CD4-positive, alpha-beta T cell (primary cell): Measurements from ENCODE around the gene AGAP1. TPM values are rescaled to one million over a fixed set of nuclear protein-coding genes. Genes with fewer than 3 reads are reported as not detected.

Experiments
- ATAC-seq: fragments of 200-7000 bp; cut with Tn5 transposase; one replicate; pipeline ENCODE4 v1.10.0; 2022; ENCODE audit warnings: mild to moderate bottlenecking; ENCODE audit not compliant: poor library complexity
- CTCF ChIA-PET: fragments of 350-600 bp; sonication (Branson Sonifier 250); formaldehyde crosslinking; loops from one replicate; lab custom pipeline; 2021; ENCODE audit warnings: antibody characterized with exemption, inconsistent platforms; lab: Charles Lee
- POLR2A ChIA-PET: fragments of 350-600 bp; sonication (Branson Sonifier 250); formaldehyde crosslinking; loops from one replicate; lab custom pipeline; 2021; ENCODE audit warnings: antibody characterized with exemption, inconsistent platforms; lab: Charles Lee
- DNase-seq, 14 experiments: peaks; one replicate each; pipeline ENCODE4 v3.0.0-alpha.2; 2013 to 2020; ENCODE audit warnings: mixed read lengths in 2 of 14
- H3K27ac ChIP-seq, 2 donors: one replicate each; pipeline versions ENCODE4 v1.5.1 to v1.7.0; 2013; ENCODE audit warnings: low read length in 2 of 2, low read depth in 1 of 2, mild to moderate bottlenecking in 1 of 2
- H3K27me3 ChIP-seq, 2 experiments: 1 replicate in 1 of 2; 2 replicates in 1 of 2; pipeline versions ENCODE4 v1.6.1 to v1.7.0; 2013; ENCODE audit warnings: low read length in 2 of 2, control low read depth in 1 of 2, mild to moderate bottlenecking in 1 of 2, moderate library complexity in 1 of 2; ENCODE audit not compliant: insufficient read depth in 2 of 2, control insufficient read depth in 1 of 2
- H3K36me3 ChIP-seq: one replicate; pipeline ENCODE4 v1.6.1; 2013; ENCODE audit warnings: low read length, control low read depth; ENCODE audit not compliant: insufficient read depth
- H3K4me1 ChIP-seq: one replicate; pipeline ENCODE4 v1.6.1; 2013; ENCODE audit warnings: low read length, control low read depth; ENCODE audit not compliant: insufficient read depth
- H3K4me3 ChIP-seq: one replicate; pipeline ENCODE4 v1.5.1; 2013; ENCODE audit warnings: mild to moderate bottlenecking, low read length, moderate library complexity
- H3K9me3 ChIP-seq, 2 experiments: 1 replicate in 1 of 2; 2 replicates in 1 of 2; pipeline versions ENCODE4 v1.6.1 to v1.7.0; 2013; ENCODE audit warnings: low read length in 2 of 2, mild to moderate bottlenecking in 2 of 2, control low read depth in 1 of 2, moderate library complexity in 1 of 2; ENCODE audit not compliant: control insufficient read depth in 1 of 2, insufficient read depth in 1 of 2
- H3K27ac Mint-ChIP-seq: one replicate; pipeline ENCODE4 v1.8.0; 2020; ENCODE audit warnings: mixed read lengths
- H3K27me3 Mint-ChIP-seq: one replicate; pipeline ENCODE4 v1.8.0; 2021; ENCODE audit warnings: mixed read lengths
- H3K36me3 Mint-ChIP-seq: one replicate; pipeline ENCODE4 v1.8.0; 2021; ENCODE audit warnings: low read depth, mixed read lengths
- H3K4me1 Mint-ChIP-seq: one replicate; pipeline ENCODE4 v1.8.0; 2021; ENCODE audit warnings: low read depth, mixed read lengths
- H3K4me3 Mint-ChIP-seq: one replicate; pipeline ENCODE4 v1.8.0; 2020; ENCODE audit warnings: mild to moderate bottlenecking, mixed read lengths
- H3K9me3 Mint-ChIP-seq: one replicate; pipeline ENCODE4 v1.8.0; 2020; ENCODE audit warnings: mixed read lengths
- intact Hi-C, 2 experiments: fragments of 100-400 bp; cut with DNase I in 1 of 2; cut with micrococcal nuclease in 1 of 2; formaldehyde crosslinking; loops; one replicate each; pipeline versions ENCODE4 v1.15.1 to v1.9.0; 2023 to 2025; cut with DNase I, micrococcal nuclease
- total RNA-seq, 174 experiments: library from RNA in 2 of 174; stranded (reverse) in 2 of 174; gene quantifications; one replicate each; pipeline ENCODE4 v1.2.3 and lab custom pipeline; 2021 to 2026
- TF ChIP-seq, protein P1 (sequence below): fragments of 200-600 bp; IDR thresholded peaks from one replicate; pipeline ENCODE4 v1.8.0; 2022; ENCODE audit warnings: antibody characterized with exemption, mild to moderate bottlenecking

AGAP1 gene
- total RNA-seq, 2 experiments from 2014 or later: 2.6 to 3.1 TPM

DNA sequence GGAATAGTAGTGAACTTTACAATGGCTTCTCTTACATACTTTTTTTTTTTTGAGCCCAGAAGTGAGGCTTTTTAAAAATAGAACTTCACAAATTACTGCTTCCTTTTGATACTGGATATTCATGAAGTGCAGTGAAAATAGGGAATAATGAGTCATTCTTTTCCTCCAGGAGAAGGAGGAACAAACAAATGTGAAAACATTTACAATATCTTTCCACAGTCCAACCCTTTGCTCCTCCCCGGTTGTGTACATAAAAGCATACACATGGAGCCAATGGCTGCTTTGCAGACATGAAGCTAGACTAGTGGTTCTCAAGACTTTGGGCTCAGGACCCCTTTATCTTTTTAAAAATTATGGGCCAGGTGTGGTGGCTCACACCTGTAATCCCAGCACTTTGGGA, 407.4 kb downstream of the AGAP1 start:
- no peak overlapping the region for H3K4me3 Mint-ChIP-seq
- no peaks in the 10 kb centered on the region for H3K36me3 Mint-ChIP-seq
- DNase-seq (no peak), ATAC-seq (no peak)
- TF ChIP-seq, protein P1, sequence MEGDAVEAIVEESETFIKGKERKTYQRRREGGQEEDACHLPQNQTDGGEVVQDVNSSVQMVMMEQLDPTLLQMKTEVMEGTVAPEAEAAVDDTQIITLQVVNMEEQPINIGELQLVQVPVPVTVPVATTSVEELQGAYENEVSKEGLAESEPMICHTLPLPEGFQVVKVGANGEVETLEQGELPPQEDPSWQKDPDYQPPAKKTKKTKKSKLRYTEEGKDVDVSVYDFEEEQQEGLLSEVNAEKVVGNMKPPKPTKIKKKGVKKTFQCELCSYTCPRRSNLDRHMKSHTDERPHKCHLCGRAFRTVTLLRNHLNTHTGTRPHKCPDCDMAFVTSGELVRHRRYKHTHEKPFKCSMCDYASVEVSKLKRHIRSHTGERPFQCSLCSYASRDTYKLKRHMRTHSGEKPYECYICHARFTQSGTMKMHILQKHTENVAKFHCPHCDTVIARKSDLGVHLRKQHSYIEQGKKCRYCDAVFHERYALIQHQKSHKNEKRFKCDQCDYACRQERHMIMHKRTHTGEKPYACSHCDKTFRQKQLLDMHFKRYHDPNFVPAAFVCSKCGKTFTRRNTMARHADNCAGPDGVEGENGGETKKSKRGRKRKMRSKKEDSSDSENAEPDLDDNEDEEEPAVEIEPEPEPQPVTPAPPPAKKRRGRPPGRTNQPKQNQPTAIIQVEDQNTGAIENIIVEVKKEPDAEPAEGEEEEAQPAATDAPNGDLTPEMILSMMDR: no peak
- no peaks in the 10 kb centered on the region for H3K9me3 Mint-ChIP-seq
- Histone ChIP-seq H3K36me3 (no peaks in the 10 kb centered on the region), H3K9me3 (peaks cover 0 to 11% of the 10 kb centered on the region in 2 experiments), H3K4me1 (no peaks in the 10 kb centered on the region), H3K27me3 (peaks cover 0 to 1% of the 10 kb centered on the region in 2 experiments), H3K4me3 (no peak overlapping the region), H3K27ac (no peak overlapping the region)
- intact Hi-C loops: no loop called here
- CTCF ChIA-PET: no interaction called here
- H3K27me3 Mint-ChIP-seq: peaks cover 13% of the 10 kb centered on the region
- POLR2A ChIA-PET: no interaction called here
- no peak overlapping the region for H3K27ac Mint-ChIP-seq
- no peaks in the 10 kb centered on the region for H3K4me1 Mint-ChIP-seq

DNA sequence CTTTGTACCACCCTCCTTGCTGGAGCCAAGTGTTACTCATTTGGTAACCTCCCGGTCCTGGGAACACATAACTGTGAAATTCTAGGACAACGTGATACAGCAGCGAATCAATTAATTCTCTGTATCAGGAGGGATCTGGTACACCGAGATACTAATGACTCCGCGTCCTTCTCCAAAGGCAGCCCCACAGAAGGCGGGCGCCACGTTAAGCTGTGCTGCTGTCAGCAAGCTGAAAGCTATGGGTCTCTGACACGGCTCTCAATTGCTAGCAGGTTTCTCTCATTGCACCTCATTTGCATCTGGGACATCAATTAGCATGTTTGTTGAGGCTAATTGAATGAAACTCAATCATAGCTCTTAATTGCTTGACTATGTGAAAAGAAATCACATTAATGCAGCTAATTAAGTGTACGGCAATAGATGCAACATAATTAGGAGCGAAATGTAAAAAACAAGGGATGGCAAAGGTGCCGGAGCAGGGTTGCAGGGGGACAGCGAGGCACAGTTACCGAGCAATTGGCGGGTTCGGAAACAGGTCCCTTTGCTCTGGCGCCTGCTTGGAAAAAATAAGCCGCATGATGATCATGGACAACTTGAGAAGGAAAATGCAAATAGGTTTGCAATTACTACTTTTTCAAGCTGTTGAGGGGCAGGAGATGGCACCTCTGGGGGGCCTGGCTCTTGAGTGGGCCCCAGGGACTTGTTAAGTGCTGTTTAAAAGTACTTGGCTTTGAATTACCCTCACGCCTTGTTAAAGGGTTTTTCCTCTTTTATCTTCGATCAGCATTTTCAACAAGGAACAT, 410.1 kb downstream of the AGAP1 start:
- peaks cover 0 to 4% of the 10 kb centered on the region in 2 experiments for H3K27me3 ChIP-seq
- Mint-ChIP-seq H3K36me3 (no peaks in the 10 kb centered on the region), H3K4me1 (no peaks in the 10 kb centered on the region), H3K27ac (no peak overlapping the region), H3K4me3 (no peak overlapping the region), H3K9me3 (no peaks in the 10 kb centered on the region), H3K27me3 (peaks cover 27% of the 10 kb centered on the region)
- no peaks in the 10 kb centered on the region for H3K4me1 ChIP-seq
- POLR2A ChIA-PET: no interaction called here
- no peaks in the 10 kb centered on the region for H3K36me3 ChIP-seq
- peaks cover 0 to 11% of the 10 kb centered on the region in 2 experiments for H3K9me3 ChIP-seq
- intact Hi-C loops: no loop called here
- H3K27ac ChIP-seq: no peak overlapping the region
- TF ChIP-seq, protein P1: no peak
- no peak overlapping the region for H3K4me3 ChIP-seq
- no peak for DNase-seq
- CTCF ChIA-PET: no interaction called here
- ATAC-seq: no peak

DNA sequence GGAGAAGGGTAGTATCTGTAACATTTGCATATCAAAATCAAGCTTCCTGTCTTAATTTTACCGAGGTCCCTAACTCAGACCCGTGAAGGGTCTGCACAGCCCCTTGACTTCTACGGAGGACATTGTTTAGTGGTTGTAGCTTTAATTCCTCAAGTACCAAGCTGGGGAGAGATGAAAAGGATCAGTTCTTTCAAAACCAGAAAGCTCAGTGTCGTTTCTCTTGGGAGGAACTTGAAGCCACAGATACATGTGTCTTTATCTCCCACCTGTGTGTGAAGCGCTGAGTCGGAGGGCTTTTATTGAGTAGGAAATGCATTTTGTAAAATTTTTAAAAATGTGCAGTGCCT, 410.7 kb downstream of the AGAP1 start:
- intact Hi-C loops: no loop called here

More for the DNA sequence above, 410.7 kb downstream of the AGAP1 start:
- Histone ChIP-seq H3K4me3 (no peak overlapping the region), H3K4me1 (no peaks in the 10 kb centered on the region), H3K9me3 (peaks cover 0 to 11% of the 10 kb centered on the region in 2 experiments), H3K36me3 (no peaks in the 10 kb centered on the region), H3K27me3 (peaks cover 2 to 4% of the 10 kb centered on the region in 2 experiments), H3K27ac (no peak overlapping the region)
- Mint-ChIP-seq H3K9me3 (no peaks in the 10 kb centered on the region), H3K4me3 (no peak overlapping the region), H3K4me1 (no peaks in the 10 kb centered on the region), H3K36me3 (no peaks in the 10 kb centered on the region), H3K27ac (no peak overlapping the region), H3K27me3 (peaks cover 27% of the 10 kb centered on the region)
- ChIA-PET CTCF (no interaction called here), POLR2A (no interaction called here)
- TF ChIP-seq, protein P1: no peak
- no peak for DNase-seq
- no peak for ATAC-seq
